Bronchial epithelial cell (primary cell): Measurements from ENCODE around the gene LSG1. TPM values are rescaled to one million over a fixed set of nuclear protein-coding genes. Genes with fewer than 3 reads are reported as not detected.

Experiments used
- DNase-seq: peaks from one replicate; pipeline ENCODE4 v3.0.0-alpha.2; 2010; ENCODE audit warnings: low read depth
- FAIRE-seq: peaks from 2 replicates; lab custom pipeline; 2011; peaks lifted over from hg19 to GRCh38; lab: Jason Lieb, UNC
- H3K27me3 ChIP-seq: 2 replicates; pipeline ENCODE4 v1.5.1; 2011; ENCODE audit warnings: low read length; ENCODE audit not compliant: control insufficient read depth, insufficient read depth
- H3K36me3 ChIP-seq: 2 replicates; pipeline ENCODE4 v1.5.1; 2011; ENCODE audit warnings: low read length; ENCODE audit not compliant: control insufficient read depth, insufficient read depth
- H3K4me3 ChIP-seq: 2 replicates; pipeline ENCODE4 v1.5.1; 2011; ENCODE audit warnings: mild to moderate bottlenecking, low read depth, low read length, control low read depth
- CTCF ChIP-seq: IDR thresholded peaks from 2 replicates; pipeline ENCODE4 v1.5.1; 2011; ENCODE audit warnings: mild to moderate bottlenecking, moderate library complexity, low read length, control low read depth, inconsistent platforms; ENCODE audit not compliant: insufficient read depth, severe bottlenecking
- total RNA-seq: library from RNA; depleted of rRNA; stranded (reverse); fragments of >200 nt; gene quantifications from 2 replicates; pipeline ENCODE4 v1.2.1, GENCODE V29; 2014

The LSG1 gene
- total RNA-seq, 1 donor from 2014 or later, result 50.3 TPM

- no peak overlapping the region for H3K4me3 ChIP-seq
- no peaks in the 10 kb centered on the region for H3K36me3 ChIP-seq
- H3K27me3 ChIP-seq, result peaks cover 6% of the 10 kb centered on the region
- no peak for TF ChIP-seq CTCF
- FAIRE-seq, result no peak
- no peak for DNase-seq
These were observed 33.2 kb upstream of the LSG1 start for GRCh38 chr3:194705227-194705626.

DNA sequence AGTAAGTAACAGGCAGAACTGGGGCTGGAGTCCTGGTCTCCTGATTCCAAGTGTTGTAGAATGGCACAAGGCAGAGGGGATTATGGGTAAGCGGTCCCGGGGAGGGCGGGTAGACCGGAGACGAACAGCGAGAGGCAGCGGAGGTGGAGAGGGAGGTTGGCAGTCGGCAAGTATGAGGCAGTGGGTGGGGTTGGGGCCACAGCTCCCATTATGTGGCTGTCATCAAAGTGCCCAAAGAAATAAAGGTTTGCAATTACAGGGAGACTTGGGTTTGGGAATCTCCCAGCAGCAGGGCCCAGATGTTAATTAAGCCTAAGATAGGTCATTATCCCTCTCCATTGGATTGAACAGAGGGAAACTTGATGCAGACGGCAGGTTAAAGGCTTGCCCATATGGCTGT is 30.6 kb upstream of the LSG1 start:
- Histone ChIP-seq H3K36me3 (no peaks in the 10 kb centered on the region), H3K27me3 (peaks cover 6% of the 10 kb centered on the region), H3K4me3 (no peak overlapping the region)
- FAIRE-seq (no peak), DNase-seq (no peak)
- no peak for TF ChIP-seq CTCF

DNA sequence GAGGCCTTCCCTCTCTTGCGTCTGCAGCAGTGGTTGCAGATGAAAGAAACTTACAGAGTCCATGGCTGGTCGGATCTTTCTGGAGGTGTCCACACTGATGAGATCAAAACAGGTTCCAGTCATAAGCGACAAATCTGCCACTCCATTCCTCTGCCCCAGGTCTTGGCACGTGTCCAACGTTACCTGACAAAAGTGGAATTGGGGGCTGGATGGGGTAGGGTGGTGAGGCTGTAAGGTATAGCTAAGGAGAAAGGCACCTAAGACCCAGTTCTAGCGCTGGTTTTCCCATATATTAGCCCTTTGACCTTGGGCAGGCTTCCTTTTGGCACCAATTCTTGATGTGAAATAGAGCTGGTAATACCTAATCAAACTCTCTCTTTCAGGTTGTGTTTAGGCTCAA is 24.7 kb upstream of the LSG1 start:
- no peak for FAIRE-seq
- peaks cover 2% of the 10 kb centered on the region for H3K27me3 ChIP-seq
- H3K4me3 ChIP-seq, result no peak overlapping the region
- DNase-seq, result no peak
- no peak for TF ChIP-seq CTCF
- H3K36me3 ChIP-seq, result no peaks in the 10 kb centered on the region

- H3K36me3 ChIP-seq, result no peaks in the 10 kb centered on the region
- no peaks in the 10 kb centered on the region for H3K27me3 ChIP-seq
- no peak for DNase-seq
- FAIRE-seq, result no peak
- no peak overlapping the region for H3K4me3 ChIP-seq
- no peak for TF ChIP-seq CTCF
These were observed 19.7 kb upstream of the LSG1 start for GRCh38 chr3:194691481-194692283.

DNA sequence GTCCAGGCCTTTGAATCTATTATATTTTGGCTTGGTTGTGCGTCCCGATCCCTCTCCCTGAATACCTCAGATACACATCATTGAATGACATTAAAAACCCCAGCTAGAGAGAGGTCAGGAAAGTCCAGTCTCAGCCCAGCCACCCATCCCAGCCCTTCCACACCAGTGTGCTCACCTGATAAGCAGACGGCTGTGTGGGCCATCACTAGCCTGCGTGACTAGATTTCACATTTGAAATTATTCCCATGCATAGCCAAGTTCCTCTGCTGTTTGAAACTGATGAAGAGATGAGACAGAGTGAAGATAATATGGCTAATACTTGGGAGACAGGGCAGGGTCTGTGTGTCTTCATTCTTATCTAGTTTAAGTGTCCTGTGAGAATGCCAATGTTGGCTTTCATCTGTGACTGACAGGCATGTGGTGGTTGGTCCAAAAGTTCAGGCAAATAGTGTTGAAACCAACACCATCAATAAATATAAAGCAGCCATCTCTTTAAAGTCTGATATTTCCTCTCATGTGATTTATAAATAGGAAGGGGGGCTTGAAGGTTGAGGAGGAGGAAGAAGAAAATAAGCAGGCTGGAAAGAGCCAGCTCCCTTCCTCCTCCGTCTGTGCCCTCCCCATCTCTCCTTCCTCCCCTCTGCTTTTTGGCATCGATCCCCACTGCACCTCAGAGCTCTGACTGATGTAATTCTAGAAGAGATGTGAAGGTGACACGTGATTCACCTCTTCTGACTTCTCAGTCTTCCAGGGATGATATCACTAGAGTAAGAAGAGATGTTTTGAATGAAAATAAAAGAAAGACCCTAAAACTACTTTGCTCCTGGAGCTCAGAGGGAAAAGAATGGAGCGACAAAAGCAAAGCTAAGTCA is 18.7 kb upstream of the LSG1 start:
- TF ChIP-seq CTCF, result no peak
- no peaks in the 10 kb centered on the region for H3K27me3 ChIP-seq
- H3K4me3 ChIP-seq, result no peak overlapping the region
- no peaks in the 10 kb centered on the region for H3K36me3 ChIP-seq
- no peak for FAIRE-seq
- peak; percentile 56 for DNase-seq
